Nephron (organoid): ENCODE data around the gene SIGLEC9.

Experiments used
- H3K27ac Mint-ChIP-seq, 3 experiments: 2 replicates each; pipeline ENCODE4 v1.8.0; 2020; ENCODE audit warnings: mixed read lengths in 3 of 3, mild to moderate bottlenecking in 2 of 3, moderate library complexity in 1 of 3
- H3K27me3 Mint-ChIP-seq: 2 replicates; pipeline ENCODE4 v1.8.0; 2021; ENCODE audit warnings: low read depth, mild to moderate bottlenecking, moderate library complexity, mixed read lengths
- H3K36me3 Mint-ChIP-seq: 2 replicates; pipeline ENCODE4 v1.8.0; 2020; ENCODE audit warnings: low read depth, mixed read lengths
- H3K4me1 Mint-ChIP-seq: 2 replicates; pipeline ENCODE4 v1.8.0; 2020; ENCODE audit warnings: mixed read lengths
- H3K4me3 Mint-ChIP-seq, 3 experiments: 2 replicates each; pipeline ENCODE4 v1.8.0; 2020; ENCODE audit warnings: mild to moderate bottlenecking in 3 of 3, mixed read lengths in 3 of 3, moderate library complexity in 2 of 3
- H3K9me3 Mint-ChIP-seq: 2 replicates; pipeline ENCODE4 v1.8.0; 2020; ENCODE audit warnings: mixed read lengths
- CTCF ChIP-seq, 3 experiments: fragments of 200-600 bp; sonication (generic); IDR thresholded peaks; one replicate each; pipeline ENCODE4 v1.5.0; 2021; ENCODE audit warnings: antibody characterized with exemption in 3 of 3; ENCODE audit not compliant: unreplicated experiment in 3 of 3

Gene SIGLEC9

GRCh38 chr19:51122112-51122981, 2.4 kb upstream of the SIGLEC9 start:
- peaks cover 4% of the 10 kb centered on the region for H3K4me1 Mint-ChIP-seq
- H3K27ac Mint-ChIP-seq, result peak overlapping the region in 1 of 3 experiments; percentile 33
- H3K9me3 Mint-ChIP-seq, result no peaks in the 10 kb centered on the region
- no peak overlapping the region for H3K4me3 Mint-ChIP-seq
- H3K27me3 Mint-ChIP-seq, result peaks cover 18% of the 10 kb centered on the region
- TF ChIP-seq CTCF (IDR thresholded peaks at IDR 0.05; ENCODE audit: unreplicated experiment in 3 of 3), result no peak
- no peaks in the 10 kb centered on the region for H3K36me3 Mint-ChIP-seq

DNA sequence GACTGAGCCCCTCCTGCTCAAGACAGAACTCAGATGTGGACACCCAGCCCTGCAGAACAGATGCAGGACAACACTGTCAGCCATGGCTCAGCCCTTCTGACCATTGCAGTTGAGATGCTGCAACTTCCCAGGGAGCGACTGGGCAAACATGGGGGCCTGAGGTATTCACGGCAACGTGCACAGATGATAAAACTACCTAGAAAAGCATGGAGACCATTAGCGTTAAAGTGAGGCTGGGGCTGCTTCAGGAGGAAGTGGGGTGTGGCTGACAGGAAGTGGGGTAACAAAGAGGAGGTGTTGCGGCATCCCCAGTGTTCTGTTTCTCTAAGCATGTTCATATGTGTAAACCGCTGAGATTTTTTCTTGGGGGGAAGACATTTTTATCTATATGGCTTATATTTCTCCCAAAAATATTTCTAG, 1.3 kb upstream of the SIGLEC9 start:
- Mint-ChIP-seq H3K4me3 (no peak overlapping the region), H3K36me3 (no peaks in the 10 kb centered on the region), H3K27ac (peak overlapping the region in 1 of 3 experiments; percentile 46), H3K27me3 (peaks cover 18% of the 10 kb centered on the region), H3K4me1 (peaks cover 12% of the 10 kb centered on the region), H3K9me3 (no peaks in the 10 kb centered on the region)
- TF ChIP-seq CTCF (IDR thresholded peaks at IDR 0.05; ENCODE audit: unreplicated experiment in 3 of 3), result no peak

- peak overlapping the region in 1 of 3 experiments; percentile 46 for H3K27ac Mint-ChIP-seq
- H3K4me1 Mint-ChIP-seq, result peaks cover 16% of the 10 kb centered on the region
- H3K9me3 Mint-ChIP-seq, result no peaks in the 10 kb centered on the region
- H3K27me3 Mint-ChIP-seq, result peaks cover 17% of the 10 kb centered on the region
- no peak overlapping the region for H3K4me3 Mint-ChIP-seq
- TF ChIP-seq CTCF (IDR thresholded peaks at IDR 0.05; ENCODE audit: unreplicated experiment in 3 of 3), result no peak
- no peaks in the 10 kb centered on the region for H3K36me3 Mint-ChIP-seq
These were observed 904 bp upstream of the SIGLEC9 start for GRCh38 chr19:51123802-51124201.

- H3K27me3 Mint-ChIP-seq, result peaks cover 13% of the 10 kb centered on the region
- no peak overlapping the region for H3K4me3 Mint-ChIP-seq
- no peaks in the 10 kb centered on the region for H3K9me3 Mint-ChIP-seq
- H3K36me3 Mint-ChIP-seq, result no peaks in the 10 kb centered on the region
- H3K27ac Mint-ChIP-seq, result no peak overlapping the region
- TF ChIP-seq CTCF (IDR thresholded peaks at IDR 0.05; ENCODE audit: unreplicated experiment in 3 of 3), result no peak
- peaks cover 17% of the 10 kb centered on the region for H3K4me1 Mint-ChIP-seq
These were observed 490 bp upstream of the SIGLEC9 start for GRCh38 chr19:51124216-51124615.

DNA sequence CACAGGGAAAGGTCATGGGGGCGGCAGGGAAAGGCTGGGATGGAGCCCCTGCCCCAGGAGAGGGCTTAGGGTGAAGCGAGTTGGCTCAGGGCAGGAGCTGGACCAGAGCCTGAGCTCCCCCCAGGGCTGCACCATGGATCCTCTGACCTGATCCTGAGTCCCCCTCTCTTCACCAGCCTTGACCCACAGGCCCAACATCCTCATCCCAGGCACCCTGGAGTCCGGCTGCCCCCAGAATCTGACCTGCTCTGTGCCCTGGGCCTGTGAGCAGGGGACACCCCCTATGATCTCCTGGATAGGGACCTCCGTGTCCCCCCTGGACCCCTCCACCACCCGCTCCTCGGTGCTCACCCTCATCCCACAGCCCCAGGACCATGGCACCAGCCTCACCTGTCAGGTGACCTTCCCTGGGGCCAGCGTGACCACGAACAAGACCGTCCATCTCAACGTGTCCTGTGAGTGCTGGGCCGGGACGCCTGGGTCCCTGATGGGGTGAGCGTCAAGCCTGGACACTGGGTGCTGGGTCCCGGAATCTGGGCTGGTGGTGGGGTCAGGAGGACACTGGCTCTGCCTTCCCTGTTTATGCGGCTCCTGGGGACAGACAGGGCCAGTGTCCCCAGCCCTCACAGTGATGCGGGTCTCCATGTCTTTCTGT, 842 bp downstream of the SIGLEC9 start:
- H3K9me3 Mint-ChIP-seq, result no peaks in the 10 kb centered on the region
- no peaks in the 10 kb centered on the region for H3K36me3 Mint-ChIP-seq
- TF ChIP-seq CTCF (IDR thresholded peaks at IDR 0.05; ENCODE audit: unreplicated experiment in 3 of 3), result no peak
- H3K27ac Mint-ChIP-seq, result peak overlapping the region in 1 of 3 experiments; percentile 60
- H3K4me1 Mint-ChIP-seq, result peaks cover 17% of the 10 kb centered on the region
- H3K4me3 Mint-ChIP-seq, result no peak overlapping the region
- H3K27me3 Mint-ChIP-seq, result peaks cover 12% of the 10 kb centered on the region
